ENCODE measurements around the gene PDCD10.

The PDCD10 gene

DNA sequence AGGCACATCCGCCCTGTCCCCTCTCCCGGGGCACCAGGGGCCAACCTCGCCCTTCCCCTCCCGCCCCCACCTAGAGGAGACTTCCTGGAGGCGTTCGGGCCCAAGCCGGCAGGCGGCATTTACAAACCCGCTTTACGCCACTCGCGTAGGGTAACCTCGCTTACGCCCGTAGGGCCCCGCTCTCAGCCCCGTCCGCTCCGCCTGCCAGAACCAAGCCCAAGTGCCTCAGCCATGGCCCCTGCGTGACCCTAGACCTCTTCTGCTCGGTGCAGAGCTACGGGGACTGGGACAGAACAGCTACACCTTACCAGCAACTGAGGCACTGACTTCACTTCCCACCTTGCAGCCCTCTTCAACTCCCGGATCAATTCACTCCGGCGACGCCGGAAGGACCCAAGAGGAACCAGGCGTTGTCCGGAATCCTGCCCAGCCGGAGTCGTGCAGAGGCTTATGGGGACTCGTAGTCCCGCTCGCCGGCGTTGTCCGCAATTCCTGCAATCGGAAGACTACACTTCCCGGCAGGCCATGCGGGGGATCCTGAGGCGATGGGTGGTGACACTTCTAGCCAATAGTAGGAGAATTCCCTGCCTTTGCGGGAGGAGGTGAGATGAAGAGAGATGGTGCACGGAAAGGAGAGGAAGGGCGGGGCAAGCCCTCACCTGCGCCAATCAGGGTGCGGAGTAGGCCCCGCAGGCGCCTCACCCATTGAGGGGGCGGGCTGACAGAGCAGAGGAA lies at the start of gene PDCD10:
TSS of gene PDCD10 (minus strand) at position 395 of the 735 bp plus-strand sequence. CDS start 14,735 bp downstream, outside the sequence.
- peak; percentile 99 for DNase-seq (ENCODE audit: low spot score)

DNA sequence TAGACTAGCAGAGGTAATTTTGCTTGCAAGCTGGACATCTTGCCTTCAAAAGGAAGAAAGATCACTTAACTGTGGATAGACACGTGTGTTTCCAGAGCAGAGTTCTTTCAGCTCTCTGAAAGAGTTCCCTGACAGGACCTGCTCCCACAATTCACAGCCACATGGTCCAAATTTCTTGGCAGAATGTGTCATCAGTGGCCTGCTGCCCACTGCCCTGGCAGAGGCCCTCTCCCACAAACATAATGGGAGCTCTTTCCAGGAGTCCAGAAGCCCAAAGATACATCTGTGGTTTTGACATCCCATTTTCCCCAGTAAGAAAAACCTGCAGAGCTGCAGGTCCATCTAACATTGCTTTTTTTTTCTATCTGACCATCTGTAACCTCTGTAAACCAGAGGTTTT lies 49.1 kb upstream of the PDCD10 start:
- DNase-seq (ENCODE audit: low spot score) = peak; percentile 40

DNA sequence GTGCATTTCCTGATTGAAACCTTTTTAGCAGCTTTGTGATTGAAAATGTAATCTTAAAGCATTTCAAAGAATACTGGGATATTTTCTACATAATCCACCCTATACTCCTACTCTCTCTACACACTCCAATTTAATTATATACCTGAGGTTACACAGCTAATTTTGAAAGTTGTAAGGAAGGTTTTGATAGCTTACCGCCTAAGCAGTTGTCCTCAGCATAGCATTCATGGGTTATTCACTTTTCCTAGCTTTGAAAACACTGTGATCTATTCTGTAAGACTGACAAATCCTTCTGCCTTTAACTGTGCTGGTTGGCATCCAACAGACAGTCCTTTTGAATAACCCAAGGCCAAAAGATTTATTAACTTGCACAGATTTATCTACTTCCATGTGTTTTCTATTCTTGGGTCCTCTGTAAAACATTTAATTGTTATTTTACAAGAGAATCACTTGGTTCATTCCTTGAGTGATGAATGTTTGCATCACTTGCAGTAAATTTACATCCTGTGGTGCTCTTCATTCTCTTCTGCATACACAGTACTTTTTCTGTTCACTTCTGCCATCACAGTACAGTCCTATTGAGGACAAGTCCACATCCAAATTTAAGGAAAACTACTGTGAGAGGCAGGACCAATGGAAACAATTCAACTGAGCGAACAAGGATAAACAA lies 45.7 kb upstream of the PDCD10 start:
- DNase-seq (ENCODE audit: low spot score) = peak; percentile 53

DNA sequence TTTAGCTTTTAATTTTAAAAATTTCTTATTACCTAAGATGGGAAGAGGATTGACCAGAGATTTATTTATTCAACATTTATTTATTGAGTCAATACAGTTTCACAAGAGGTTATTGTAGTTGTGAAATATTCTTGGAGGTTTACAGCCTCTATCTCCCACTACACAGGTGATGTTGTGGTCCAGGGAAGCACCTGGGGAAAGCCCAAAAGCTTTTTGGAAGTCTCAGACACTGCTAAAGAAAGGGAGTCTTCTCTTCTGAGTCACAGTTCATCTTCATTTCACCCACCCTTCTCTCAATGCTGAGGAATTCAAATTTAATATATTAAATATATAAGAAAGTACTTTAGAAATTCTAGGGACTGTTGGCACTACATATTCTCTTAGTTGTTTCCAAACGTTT lies 42.7 kb upstream of the PDCD10 start:
- DNase-seq (ENCODE audit: low spot score) = no peak

DNA sequence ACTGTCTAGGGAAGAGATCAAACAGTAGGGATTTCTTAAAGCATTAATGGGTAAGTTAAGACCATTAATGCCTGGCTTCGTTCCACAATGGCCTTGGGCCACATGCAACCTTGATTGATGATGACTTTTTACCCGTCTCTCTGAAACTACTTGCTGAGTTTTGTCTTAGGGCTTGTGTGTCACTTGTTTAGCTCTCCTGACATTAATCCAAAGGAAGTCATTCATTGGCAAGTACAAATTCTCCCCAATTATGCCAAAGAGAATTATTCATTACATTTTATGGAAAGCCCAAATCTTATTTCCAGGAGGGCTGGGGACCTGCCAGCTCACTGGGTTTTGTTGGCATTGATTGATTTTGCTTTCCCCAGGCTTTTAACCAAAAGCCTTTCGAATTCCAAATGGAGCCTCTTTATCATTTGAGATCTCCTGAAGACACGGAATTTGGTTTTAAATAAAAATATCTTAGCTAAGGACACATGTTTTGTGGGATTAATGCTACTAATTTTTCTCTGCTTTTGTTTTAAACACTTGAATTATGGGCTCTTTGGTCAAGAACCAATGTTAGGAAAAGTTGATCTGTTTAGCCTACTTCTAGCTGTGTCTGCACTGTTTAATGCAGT lies 41.5 kb upstream of the PDCD10 start:
- DNase-seq (ENCODE audit: low spot score) = no peak

DNA sequence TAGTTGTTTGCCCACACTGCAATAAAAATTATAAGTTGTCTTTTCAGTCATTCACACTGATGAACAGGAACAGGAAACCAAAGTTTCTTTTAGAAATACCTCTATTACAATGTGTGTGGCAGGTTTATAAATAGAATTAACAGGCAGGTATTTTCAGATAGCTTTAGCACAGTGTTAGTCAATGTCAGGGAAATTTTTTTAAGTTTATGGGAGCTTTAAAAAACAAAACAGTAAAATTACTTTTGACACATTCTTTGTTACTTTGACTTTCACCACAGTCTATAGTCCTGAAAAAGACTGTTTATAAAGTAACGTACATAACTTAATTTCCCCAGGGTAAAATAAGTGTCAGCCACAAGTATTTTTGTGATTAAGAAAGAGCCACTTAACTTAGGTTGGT lies 38.9 kb upstream of the PDCD10 start:
- DNase-seq (ENCODE audit: low spot score) = no peak

DNA sequence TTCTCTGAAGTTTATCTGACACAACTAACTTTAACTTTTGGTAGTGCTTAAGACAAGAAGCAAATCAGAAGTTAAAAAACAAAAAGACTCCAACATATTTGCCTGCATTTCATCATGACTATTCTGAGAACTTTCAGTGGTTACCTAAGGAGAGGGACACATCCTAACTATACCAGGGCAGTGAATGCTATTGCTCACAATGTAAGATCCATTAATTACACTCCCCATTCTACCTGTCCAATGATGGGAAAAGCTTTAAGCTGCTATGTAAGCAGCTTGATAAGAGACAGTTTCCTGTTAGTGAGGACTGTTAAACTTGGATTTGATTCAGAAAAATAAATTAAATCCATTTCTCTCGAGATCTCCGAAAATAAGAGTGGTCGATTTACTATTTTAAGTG lies 38.3 kb upstream of the PDCD10 start:
- no peak for DNase-seq (ENCODE audit: low spot score)

DNA sequence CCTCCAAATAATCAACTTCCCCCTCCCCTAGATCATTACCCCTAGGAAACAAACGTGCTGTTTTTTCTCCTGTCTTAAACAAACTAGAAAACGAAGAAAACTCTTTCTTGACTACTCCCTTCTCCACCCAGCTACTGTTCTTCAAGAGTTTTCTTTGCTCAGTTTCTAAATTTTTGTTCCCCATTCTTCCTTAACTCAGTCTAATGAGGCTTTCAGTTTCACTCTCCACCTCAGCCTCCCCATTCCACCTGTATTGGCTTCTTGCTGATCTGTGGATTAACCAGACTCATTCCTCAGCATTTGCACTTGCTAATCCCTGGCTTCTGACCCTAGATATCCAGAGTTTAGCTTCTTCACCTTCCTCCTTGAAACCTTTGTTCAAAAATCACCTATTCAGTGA lies 27.6 kb upstream of the PDCD10 start:
- no peak for DNase-seq (ENCODE audit: low spot score)

DNA sequence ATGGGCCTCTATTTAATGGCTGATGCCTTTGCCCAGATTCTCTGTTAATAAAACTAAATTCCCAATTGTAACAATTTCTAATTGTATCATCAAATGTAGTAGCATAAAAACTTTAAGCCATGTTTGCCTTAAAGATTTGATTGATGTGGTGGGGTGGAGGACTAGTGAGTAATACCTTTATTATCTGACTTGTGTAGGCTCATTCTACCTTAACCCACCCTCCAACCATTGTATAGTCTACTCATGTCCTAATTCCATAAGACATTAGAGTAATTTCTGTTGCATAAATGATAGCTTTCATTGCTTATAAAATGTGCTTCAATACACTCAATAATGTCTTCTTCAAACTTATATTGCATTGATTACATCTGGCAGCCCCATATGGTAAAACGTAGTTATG lies 26.6 kb upstream of the PDCD10 start:
- DNase-seq (ENCODE audit: low spot score) = no peak

DNA sequence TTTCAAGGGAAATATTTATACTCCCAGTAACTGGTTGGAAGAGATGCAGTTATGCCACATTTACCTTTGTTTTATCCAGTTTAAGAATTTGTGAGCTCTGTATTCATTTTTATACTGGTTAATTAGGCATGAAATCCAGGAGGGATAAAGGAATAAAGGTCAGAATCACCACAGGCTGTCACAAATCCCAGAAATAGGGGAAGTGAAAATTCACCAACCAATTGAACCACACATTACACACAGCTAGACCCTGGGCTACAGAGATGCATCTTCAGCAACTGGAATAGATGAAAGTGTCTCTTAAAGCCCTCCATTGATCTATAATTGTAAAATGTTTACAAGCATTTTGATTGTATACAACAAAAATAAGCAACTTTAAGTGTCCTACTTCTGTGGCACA lies 19.4 kb upstream of the PDCD10 start:
- DNase-seq (ENCODE audit: low spot score) = no peak

DNA sequence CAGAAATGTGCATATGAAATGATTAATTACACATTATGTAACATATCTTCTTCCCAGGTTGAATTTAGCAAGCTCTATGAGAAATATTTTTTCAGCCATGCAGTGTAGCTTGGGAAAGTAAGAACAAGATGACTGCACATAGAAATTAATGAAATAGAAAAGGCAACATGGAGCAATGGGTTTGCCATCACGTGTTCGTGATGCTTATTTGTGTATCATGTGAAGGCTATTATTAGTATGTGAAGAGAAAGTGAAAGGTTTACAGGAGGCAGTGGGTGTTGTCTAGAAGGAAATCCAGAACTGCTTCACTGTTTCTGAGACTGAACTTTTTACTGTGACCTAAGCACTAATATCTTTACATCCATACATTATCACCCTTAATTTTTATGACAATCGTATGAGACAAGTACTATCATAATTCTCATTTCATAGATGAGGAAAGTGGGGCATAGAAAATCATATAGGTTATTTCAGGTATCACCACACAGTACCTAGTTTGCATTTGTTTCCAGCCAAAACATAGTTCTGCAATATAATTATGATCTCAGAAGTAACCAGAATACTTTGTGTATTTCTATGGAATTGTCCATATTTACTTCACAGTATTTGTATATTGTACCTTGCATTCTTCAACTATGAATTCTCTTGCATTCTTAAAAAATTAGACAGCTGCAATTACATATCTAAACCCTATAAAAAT lies 15.7 kb upstream of the PDCD10 start:
- no peak for DNase-seq (ENCODE audit: low spot score)

DNA sequence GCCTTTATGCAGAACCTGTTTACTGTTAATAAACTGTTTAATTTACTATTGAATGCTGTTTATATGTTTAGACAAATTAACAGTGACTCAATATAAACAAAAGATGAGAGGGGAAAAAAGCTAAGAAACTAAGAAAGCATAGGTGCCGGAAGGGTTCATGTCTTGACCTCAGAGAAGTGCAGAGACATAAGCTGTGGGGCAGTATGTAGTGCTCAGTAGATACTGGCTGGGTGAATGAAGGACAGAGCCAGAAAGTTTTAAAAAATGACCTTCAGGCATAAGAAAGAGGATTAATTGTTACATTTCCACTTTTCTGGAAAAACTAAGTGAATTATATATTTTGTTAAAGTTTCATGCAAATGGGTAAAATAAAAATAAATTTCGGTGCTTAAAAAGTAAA lies 15.0 kb upstream of the PDCD10 start:
- DNase-seq (ENCODE audit: low spot score) = no peak

DNA sequence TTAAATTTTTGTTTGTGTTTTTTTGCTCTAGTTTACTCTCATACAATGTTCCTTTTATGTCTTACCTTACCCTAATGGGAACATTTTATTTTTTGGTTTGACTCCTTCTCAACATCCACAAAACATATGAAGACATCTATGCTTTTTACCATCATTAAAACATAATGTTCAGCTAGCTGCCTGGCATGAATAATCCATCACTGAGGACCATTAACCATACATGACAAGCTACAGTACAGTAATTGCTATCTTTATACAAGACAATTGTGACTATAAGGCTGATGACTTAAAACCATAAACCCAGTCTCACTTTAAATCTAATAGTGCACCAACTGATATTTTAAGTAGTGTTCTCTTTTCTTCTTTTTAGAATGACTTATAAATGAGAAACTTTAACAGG lies 14.5 kb upstream of the PDCD10 start:
- DNase-seq (ENCODE audit: low spot score) = no peak

DNA sequence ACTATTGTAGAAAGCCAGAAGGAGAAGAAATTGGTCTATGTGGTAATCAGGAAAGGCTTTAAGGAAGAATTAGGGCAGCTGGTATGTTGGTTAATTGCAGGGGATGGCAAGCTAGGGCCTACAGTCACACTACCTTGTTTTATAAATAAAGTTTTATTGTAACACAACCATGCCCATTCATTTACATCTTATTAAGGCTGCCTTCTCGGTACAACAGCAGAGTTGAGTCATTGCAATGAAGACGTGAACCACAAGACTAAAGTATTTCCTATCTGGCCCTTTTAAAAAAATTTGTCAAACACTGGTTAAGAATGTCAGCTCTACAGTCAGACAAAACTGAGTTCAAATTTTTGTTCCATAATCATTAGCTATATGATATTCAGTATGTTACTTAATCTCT lies 9.1 kb upstream of the PDCD10 start:
- no peak for DNase-seq (ENCODE audit: low spot score)

DNA sequence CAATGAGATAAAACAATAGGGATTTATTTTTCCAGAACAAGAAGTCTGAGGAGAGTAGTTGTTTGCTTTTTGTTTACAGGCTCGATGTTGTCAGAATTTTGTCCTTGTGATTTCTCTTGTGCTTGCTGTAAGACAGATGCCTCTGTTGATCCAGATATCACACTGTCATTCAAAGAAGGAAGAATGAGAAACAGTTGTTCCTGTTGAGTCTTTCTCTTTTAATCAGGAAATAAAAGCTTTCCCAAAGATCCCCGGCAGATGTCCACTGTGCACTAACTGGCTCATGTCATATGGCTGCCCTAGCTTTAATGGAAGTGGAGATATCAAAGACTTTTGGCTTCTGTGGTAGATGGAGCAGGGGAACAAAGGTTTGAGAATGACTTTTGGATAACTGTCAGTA lies 7.6 kb upstream of the PDCD10 start:
- no peak for DNase-seq (ENCODE audit: low spot score)

DNA sequence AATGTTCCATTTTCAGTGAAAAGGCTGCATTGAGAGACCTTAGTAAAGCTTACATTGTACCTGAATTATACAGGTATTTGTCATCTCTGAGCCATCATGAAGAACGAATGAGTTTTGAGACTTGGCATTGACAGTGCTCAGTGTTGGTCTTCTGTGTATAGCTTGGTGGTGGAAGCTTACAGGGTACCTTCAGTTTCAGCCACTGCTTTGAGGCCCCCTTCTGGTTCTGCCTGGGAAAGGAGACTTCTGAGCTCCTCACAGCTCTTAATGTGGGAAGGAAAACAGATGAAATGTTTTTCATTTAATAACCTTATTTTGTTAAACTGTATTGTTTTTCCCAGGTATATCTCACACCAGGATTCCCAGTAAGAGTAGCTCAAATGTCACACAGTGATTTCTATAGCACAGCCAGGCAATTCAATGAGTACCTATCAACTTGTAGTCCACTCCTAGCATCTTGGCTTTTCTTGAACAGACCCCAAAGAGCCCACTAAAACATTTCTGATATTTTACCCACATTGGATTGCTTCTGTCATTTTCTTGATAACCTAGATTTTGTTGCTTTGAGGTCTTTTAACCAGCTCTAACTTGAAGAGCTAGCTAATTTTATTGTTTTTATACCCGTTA lies 6.4 kb upstream of the PDCD10 start:
- DNase-seq (ENCODE audit: low spot score) = peak; percentile 73

DNA sequence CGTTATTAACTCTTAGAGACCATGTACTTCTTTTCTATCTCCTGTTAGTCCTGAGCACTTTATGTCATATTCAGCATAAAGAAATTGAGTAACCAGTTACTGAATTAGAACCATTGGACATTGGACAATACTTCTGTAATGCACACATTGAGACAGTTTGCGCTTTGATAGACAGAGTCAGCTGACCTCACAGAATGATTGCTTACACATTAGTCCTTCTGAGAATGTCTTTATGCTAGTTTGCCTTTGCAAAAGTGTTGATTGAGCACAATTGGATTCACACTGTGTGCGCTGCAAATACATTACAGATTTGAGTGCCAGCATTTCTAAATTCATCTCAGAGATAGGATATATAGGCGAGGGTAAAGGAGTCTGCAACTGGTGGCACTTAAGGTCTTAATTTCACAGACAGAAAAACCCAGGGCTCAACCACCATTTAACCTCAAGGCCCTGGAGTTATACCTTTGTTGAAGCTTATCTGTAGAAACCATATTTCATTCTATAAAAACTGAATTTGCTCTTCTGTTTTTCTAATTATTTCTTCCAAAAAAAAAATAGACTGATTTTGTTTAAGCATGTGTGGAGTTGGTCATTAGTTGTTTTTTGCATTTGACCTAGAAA lies 4.6 kb upstream of the PDCD10 start:
- DNase-seq (ENCODE audit: low spot score) = peak; percentile 65

DNA sequence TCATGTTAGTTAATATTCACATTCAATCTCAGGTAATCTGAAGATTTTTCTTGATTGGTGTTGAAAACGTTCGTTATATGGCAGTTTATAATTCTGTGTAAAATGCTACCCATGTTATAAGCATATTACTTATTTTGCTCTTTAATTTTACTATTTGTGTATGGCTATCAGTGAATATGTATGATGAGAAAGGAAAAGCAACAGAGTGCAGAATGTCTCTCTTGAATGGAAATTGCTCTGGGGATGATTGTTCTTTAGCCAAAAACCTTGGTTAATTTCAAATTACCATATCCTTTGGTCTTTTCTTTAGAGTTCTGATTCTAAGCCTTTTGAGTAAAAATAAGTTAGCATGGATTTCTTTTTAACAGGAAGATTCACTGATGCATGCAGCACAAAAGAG lies 3.3 kb upstream of the PDCD10 start:
- no peak for DNase-seq (ENCODE audit: low spot score)

DNA sequence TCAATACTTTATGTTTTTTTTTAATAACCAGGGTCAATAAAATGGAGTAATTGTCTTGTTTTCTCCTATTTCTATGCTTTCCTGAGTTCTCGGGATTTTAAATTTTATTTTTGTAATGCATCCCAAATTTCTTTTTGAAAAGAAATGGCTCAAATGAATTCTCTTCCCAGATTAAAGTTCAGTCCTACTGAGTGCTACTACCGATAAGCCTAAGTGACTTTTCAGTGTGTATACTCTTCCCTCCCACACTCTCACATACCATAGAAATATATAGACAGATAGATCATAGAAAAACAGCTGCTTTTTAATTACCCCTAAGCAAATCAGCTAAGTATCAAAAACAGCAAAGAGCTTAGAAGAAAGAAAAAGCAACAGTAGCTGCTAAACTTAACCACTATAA lies 2.3 kb upstream of the PDCD10 start:
- DNase-seq (ENCODE audit: low spot score) = no peak

DNA sequence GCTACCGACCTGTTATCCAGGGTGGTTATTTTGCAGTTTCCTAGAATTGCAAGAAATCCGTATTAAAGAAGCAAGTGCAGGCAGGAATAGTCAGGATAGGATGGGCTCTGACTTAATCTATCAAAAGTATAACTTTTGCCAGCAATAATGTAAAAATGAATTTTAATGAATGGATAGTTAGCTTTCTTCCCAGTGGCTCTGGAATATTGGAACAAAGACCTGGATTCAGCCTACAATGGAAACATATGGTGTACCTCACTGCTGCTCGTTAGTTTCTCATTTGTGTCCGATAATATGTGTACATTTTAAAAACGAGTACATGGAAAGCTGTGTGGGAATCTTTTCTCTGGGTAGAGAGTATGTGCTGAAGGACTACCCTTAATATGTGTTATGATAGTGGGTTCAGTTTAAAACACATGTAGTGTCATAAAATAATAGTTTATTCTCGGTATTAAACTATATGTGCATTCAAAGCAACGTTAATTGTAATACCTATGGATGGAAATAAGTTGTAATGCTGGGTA lies 1.6 kb upstream of the PDCD10 start:
- no peak for DNase-seq (ENCODE audit: low spot score)

All from putamen (tissue), 1 donor.